Keratinocyte (primary cell): ENCODE results near the gene FGF21.

ENCODE experiments used
- CTCF ChIP-seq, 3 experiments: IDR thresholded peaks in 1 of 3; conservative IDR thresholded peaks in 1 of 3; optimal IDR thresholded peaks in 1 of 3; 2 replicates in 2 of 3; 3 replicates in 1 of 3; pipeline versions ENCODE3 to v1.5.1; 2011; ENCODE audit warnings: low read length in 3 of 3, mild to moderate bottlenecking in 3 of 3, moderate library complexity in 2 of 3, control low read depth in 1 of 3, inconsistent platforms in 1 of 3; ENCODE audit not compliant: insufficient read depth in 2 of 3; ENCODE audit errors: extremely low read depth in 1 of 3
- EZH2 ChIP-seq: IDR thresholded peaks from one replicate; pipeline ENCODE4 v1.6.1; 2012; ENCODE audit warnings: inconsistent platforms, mild to moderate bottlenecking, low read length, moderate library complexity

GRCh38 chr19:48804496-48804895, 49.2 kb downstream of the FGF21 start:
- TF ChIP-seq EZH2 (no peak), CTCF (optimal IDR thresholded peaks at IDR 0.05 in 1 of 3, IDR thresholded peaks at IDR 0.05 in 1 of 3, conservative IDR thresholded peaks at IDR 0.05 in 1 of 3; ENCODE audit: extremely low read depth in 1 of 3, insufficient read depth in 2 of 3, low read length in 3 of 3) (no peak)
